Measurements from ENCODE around the gene PTMA. TPM values are rescaled to one million over a fixed set of nuclear protein-coding genes. Genes with fewer than 3 reads are reported as not detected.
"Not testable (repeated sequence)": the region's sequence is repeated elsewhere in the genome, so short reads cannot be mapped to it uniquely, and the experiment has no call there.

The PTMA gene
- total RNA-seq, 2 donors from 2014 or later, result 532 to 757 TPM

- H3K27me3 ChIP-seq, result no peaks in the 10 kb centered on the region
- intact Hi-C loops (cut with DNase I), result no loop called here
- DNase-seq (no peak), ATAC-seq (no peak)
- no peaks in the 10 kb centered on the region for H3K36me3 ChIP-seq (replicated peaks in 1 of 2; ENCODE audit: insufficient read depth in 1 of 2, low read depth in 2 of 2)
- no peak overlapping the region for H3K27ac ChIP-seq
- H3K4me1 ChIP-seq, result no peaks in the 10 kb centered on the region
- WGBS, 2 donors, result 71 to 80% methylated on average over 6 of the region's 6 CpGs
- H3K4me3 ChIP-seq, result no peak overlapping the region
- H3K9me3 ChIP-seq, result no peaks in the 10 kb centered on the region
- TF ChIP-seq, protein P1, sequence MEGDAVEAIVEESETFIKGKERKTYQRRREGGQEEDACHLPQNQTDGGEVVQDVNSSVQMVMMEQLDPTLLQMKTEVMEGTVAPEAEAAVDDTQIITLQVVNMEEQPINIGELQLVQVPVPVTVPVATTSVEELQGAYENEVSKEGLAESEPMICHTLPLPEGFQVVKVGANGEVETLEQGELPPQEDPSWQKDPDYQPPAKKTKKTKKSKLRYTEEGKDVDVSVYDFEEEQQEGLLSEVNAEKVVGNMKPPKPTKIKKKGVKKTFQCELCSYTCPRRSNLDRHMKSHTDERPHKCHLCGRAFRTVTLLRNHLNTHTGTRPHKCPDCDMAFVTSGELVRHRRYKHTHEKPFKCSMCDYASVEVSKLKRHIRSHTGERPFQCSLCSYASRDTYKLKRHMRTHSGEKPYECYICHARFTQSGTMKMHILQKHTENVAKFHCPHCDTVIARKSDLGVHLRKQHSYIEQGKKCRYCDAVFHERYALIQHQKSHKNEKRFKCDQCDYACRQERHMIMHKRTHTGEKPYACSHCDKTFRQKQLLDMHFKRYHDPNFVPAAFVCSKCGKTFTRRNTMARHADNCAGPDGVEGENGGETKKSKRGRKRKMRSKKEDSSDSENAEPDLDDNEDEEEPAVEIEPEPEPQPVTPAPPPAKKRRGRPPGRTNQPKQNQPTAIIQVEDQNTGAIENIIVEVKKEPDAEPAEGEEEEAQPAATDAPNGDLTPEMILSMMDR (IDR thresholded peaks at IDR 0.05), result no peak
- TF ChIP-seq POLR2A (IDR thresholded peaks at IDR 0.05), result no peak
These were observed 37.1 kb downstream of the PTMA start for GRCh38 chr2:231745303-231746038.

- H3K9me3 ChIP-seq; ATAC-seq; H3K4me3 ChIP-seq; H3K36me3 ChIP-seq (replicated peaks in 1 of 2; ENCODE audit: insufficient read depth in 1 of 2, low read depth in 2 of 2); H3K4me1 ChIP-seq; DNase-seq; H3K27me3 ChIP-seq; intact Hi-C loops (cut with DNase I); H3K27ac ChIP-seq: not testable (repeated sequence)
- 83 to 88% methylated on average over 6 of the region's 6 CpGs for WGBS, 2 donors
These were observed 40.0 kb downstream of the PTMA start for GRCh38 chr2:231748153-231748896.

GRCh38 chr2:231749016-231749415 is 40.7 kb downstream of the PTMA start:
- ATAC-seq; H3K36me3 ChIP-seq (replicated peaks in 1 of 2; ENCODE audit: insufficient read depth in 1 of 2, low read depth in 2 of 2); H3K27ac ChIP-seq; H3K4me3 ChIP-seq; H3K4me1 ChIP-seq; DNase-seq; H3K27me3 ChIP-seq; H3K9me3 ChIP-seq; intact Hi-C loops (cut with DNase I): not testable (repeated sequence)
- 90 to 91% methylated on average over 10 of the region's 10 CpGs for WGBS, 2 donors

DNA sequence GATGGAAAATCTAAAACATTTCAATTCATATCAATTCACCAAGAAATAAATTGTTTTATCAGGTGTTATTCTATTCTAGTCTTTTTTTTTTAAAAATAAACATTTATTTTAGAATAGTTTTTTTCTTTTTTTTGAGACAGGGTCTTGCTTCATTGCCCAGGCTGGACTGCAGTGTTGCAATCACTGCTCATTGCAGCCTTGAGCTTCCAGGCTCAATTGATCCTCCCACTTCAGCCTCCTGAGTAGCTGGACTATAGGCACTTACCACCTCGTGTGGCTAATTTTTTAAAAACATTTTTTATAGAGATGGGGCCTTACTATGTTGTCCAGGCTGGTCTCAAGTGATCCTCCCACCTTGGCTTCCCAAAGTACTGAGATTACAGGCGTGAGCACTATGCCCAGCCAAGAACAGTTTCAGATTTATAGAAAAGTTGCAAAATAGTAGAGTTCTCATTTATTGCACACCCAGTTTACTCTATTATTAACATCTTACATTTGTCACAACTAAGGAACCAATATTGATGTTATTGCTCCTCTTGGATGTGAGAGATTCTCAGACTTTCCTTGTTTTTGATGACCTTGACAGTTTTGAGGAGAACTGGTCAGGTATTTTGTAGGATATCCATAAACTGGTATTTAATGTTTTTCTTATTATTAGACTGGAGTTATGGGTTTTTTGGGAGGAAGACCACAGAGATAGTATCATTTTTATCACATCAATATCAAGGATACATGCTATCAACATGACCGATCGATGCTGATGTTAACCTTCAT is 42.9 kb downstream of the PTMA start:
- no peaks in the 10 kb centered on the region for H3K4me1 ChIP-seq
- WGBS, 2 donors, result 87 to 89% methylated on average over 4 of the region's 4 CpGs
- no peak for DNase-seq
- intact Hi-C loops (cut with DNase I), result no loop called here
- TF ChIP-seq, protein P1 (IDR thresholded peaks at IDR 0.05), result no peak
- TF ChIP-seq POLR2A (IDR thresholded peaks at IDR 0.05), result no peak
- H3K27me3 ChIP-seq, result no peaks in the 10 kb centered on the region
- H3K9me3 ChIP-seq, result no peaks in the 10 kb centered on the region
- H3K36me3 ChIP-seq (replicated peaks in 1 of 2; ENCODE audit: insufficient read depth in 1 of 2, low read depth in 2 of 2), result no peaks in the 10 kb centered on the region
- no peak overlapping the region for H3K27ac ChIP-seq
- ATAC-seq, result no peak
- no peak overlapping the region for H3K4me3 ChIP-seq

GRCh38 chr2:231752061-231752460 is 43.7 kb downstream of the PTMA start:
- Histone ChIP-seq H3K36me3 (replicated peaks in 1 of 2; ENCODE audit: insufficient read depth in 1 of 2, low read depth in 2 of 2) (no peaks in the 10 kb centered on the region), H3K27ac (no peak overlapping the region), H3K9me3 (no peaks in the 10 kb centered on the region), H3K4me3 (no peak overlapping the region), H3K27me3 (no peaks in the 10 kb centered on the region), H3K4me1 (no peaks in the 10 kb centered on the region)
- WGBS, 2 donors, result 45 to 52% methylated on average over 2 of the region's 2 CpGs
- intact Hi-C loops (cut with DNase I), result no loop called here
- ATAC-seq (no peak), DNase-seq (no peak)
- TF ChIP-seq, protein P1 (IDR thresholded peaks at IDR 0.05), result no peak
- TF ChIP-seq POLR2A (IDR thresholded peaks at IDR 0.05), result no peak

All from body of pancreas (tissue), 4 donors.